Karpas-422 (cell line): ENCODE measurements around the gene AP1G2. TPM values are rescaled to one million over a fixed set of nuclear protein-coding genes. Genes with fewer than 3 reads are reported as not detected.

Experiments used
- DNase-seq: peaks from one replicate; pipeline ENCODE4 v3.0.0-alpha.2; 2015
- H2AFZ ChIP-seq: fragments of 200-600 bp; sonication (generic); 2 replicates; pipeline ENCODE4 v1.6.1; 2014; ENCODE audit warnings: antibody characterized with exemption, low read length, mixed read lengths
- H3K27ac ChIP-seq: fragments of 200-600 bp; sonication (generic); 2 replicates; pipeline ENCODE4 v1.5.1; 2014; ENCODE audit warnings: mild to moderate bottlenecking, low read length, moderate library complexity
- H3K27me3 ChIP-seq: fragments of 200-600 bp; sonication (generic); 2 replicates; pipeline ENCODE4 v1.6.1; 2014; ENCODE audit warnings: low read length, mixed read lengths
- H3K36me3 ChIP-seq: fragments of 200-600 bp; sonication (generic); 2 replicates; pipeline ENCODE4 v1.6.1; 2014; ENCODE audit warnings: low read length, mixed read lengths; ENCODE audit not compliant: insufficient read depth
- H3K4me1 ChIP-seq: fragments of 200-600 bp; sonication (generic); 2 replicates; pipeline ENCODE4 v1.6.1; 2014; ENCODE audit warnings: mild to moderate bottlenecking, low read length, mixed read lengths
- H3K4me2 ChIP-seq: fragments of 200-600 bp; sonication (generic); 2 replicates; pipeline ENCODE4 v1.6.1; 2014; ENCODE audit warnings: low read length, low read depth, mild to moderate bottlenecking; ENCODE audit not compliant: poor library complexity, severe bottlenecking
- H3K4me3 ChIP-seq: fragments of 200-600 bp; sonication (generic); 2 replicates; pipeline ENCODE4 v1.5.1; 2014; ENCODE audit warnings: mild to moderate bottlenecking, antibody characterized with exemption, low read length, mixed read lengths
- H3K79me2 ChIP-seq: fragments of 200-600 bp; sonication (generic); 2 replicates; pipeline ENCODE4 v1.6.1; 2014; ENCODE audit warnings: mild to moderate bottlenecking, low read length, mixed read lengths
- H3K9ac ChIP-seq: fragments of 200-600 bp; sonication (generic); 2 replicates; pipeline ENCODE4 v1.6.0; 2014; ENCODE audit warnings: low read length
- H3K9me2 ChIP-seq: fragments of 200-600 bp; sonication (generic), shearing (Covaris generic); replicated peaks from 2 replicates; pipeline ENCODE4 v1.6.0; 2014; ENCODE audit warnings: mild to moderate bottlenecking, low read length, moderate library complexity; ENCODE audit not compliant: insufficient read depth
- H3K9me3 ChIP-seq: fragments of 300-700, 200-600 bp; sonication (generic); 2 replicates; pipeline ENCODE4 v1.6.1; 2014; ENCODE audit warnings: low read length, mixed read lengths
- H4K20me1 ChIP-seq: fragments of 200-600 bp; sonication (generic); 2 replicates; pipeline ENCODE4 v1.6.1; 2014; ENCODE audit warnings: mild to moderate bottlenecking, antibody characterized with exemption, low read length, low read depth; ENCODE audit not compliant: insufficient read depth
- total RNA-seq: library from RNA; depleted of rRNA; stranded (reverse); fragments of >200 nt; shearing (Covaris generic); gene quantifications from 2 replicates; pipeline ENCODE4 v1.2.3, GENCODE V29; 2014; ENCODE audit warnings: low replicate concordance

Gene AP1G2
- total RNA-seq, 1 experiment from 2014 or later = 207 TPM

GRCh38 chr14:23555533-23555881, 12.1 kb downstream of the AP1G2 start:
- H3K36me3 ChIP-seq = peaks cover 24% of the 10 kb centered on the region
- peak overlapping the region; percentile 73; the same call in 1 of the 2 replicates for H3K27ac ChIP-seq
- peak overlapping the region; percentile 86 for H3K4me3 ChIP-seq
- H3K79me2 ChIP-seq = peaks cover 40% of the 10 kb centered on the region
- no peaks in the 10 kb centered on the region for H3K9me3 ChIP-seq
- H3K9ac ChIP-seq = peak overlapping the region; percentile 93
- H4K20me1 ChIP-seq = peaks cover 6% of the 10 kb centered on the region
- H3K4me2 ChIP-seq = peak overlapping the region; percentile 96
- H2AFZ ChIP-seq = peak overlapping the region; percentile 91; the same call in 1 of the 2 replicates
- no peaks in the 10 kb centered on the region for H3K27me3 ChIP-seq
- no peak for DNase-seq
- H3K4me1 ChIP-seq = peaks cover 50% of the 10 kb centered on the region
- no peaks in the 10 kb centered on the region for H3K9me2 ChIP-seq

- H3K9me3 ChIP-seq = no peaks in the 10 kb centered on the region
- H3K79me2 ChIP-seq = peaks cover 7% of the 10 kb centered on the region
- DNase-seq = peak; percentile 89
- no peaks in the 10 kb centered on the region for H4K20me1 ChIP-seq
- H3K9ac ChIP-seq = peak within 1 kb of the TSS; percentile 73
- H3K4me3 ChIP-seq = peak within 1 kb of the TSS; percentile 79
- H3K27ac ChIP-seq = no peak within 1 kb of the TSS
- H3K36me3 ChIP-seq = no peaks in the 10 kb centered on the region
- H3K4me2 ChIP-seq = peak within 1 kb of the TSS; percentile 83
- H3K9me2 ChIP-seq = no peaks in the 10 kb centered on the region
- H2AFZ ChIP-seq = peak within 1 kb of the TSS; percentile 98
- no peaks in the 10 kb centered on the region for H3K27me3 ChIP-seq
- H3K4me1 ChIP-seq = peaks cover 26% of the 10 kb centered on the region
These were observed 16.1 kb downstream of the AP1G2 start, which contains the start of gene ZFHX2 for GRCh38 chr14:23551266-23552028. ZFHX2 (minus strand) TSS chr14:23551765; CDS start chr14:23535325, 16,440 bp downstream.

- Histone ChIP-seq H3K9me2 (no peaks in the 10 kb centered on the region), H3K4me3 (peak overlapping the region; percentile 79), H4K20me1 (no peaks in the 10 kb centered on the region), H3K9ac (peak overlapping the region; percentile 73), H3K27me3 (no peaks in the 10 kb centered on the region), H3K9me3 (no peaks in the 10 kb centered on the region), H3K79me2 (0 out of 2 replicates have a peak, but pooled peaks cover 4% of the 10 kb centered on the region), H3K4me1 (peaks cover 26% of the 10 kb centered on the region), H3K36me3 (no peaks in the 10 kb centered on the region), H3K4me2 (peak overlapping the region; percentile 83), H3K27ac (no peak overlapping the region), H2AFZ (peak overlapping the region; percentile 98)
- DNase-seq = no peak
These were observed 16.8 kb downstream of the AP1G2 start for GRCh38 chr14:23550812-23551265.

GRCh38 chr14:23550131-23550811, 17.3 kb downstream of the AP1G2 start:
- H2AFZ ChIP-seq = no peak overlapping the region
- peak overlapping the region; percentile 79; the same call in 1 of the 2 replicates for H3K4me3 ChIP-seq

GRCh38 chr14:23548351-23549318, 19.0 kb downstream of the AP1G2 start:
- no peak overlapping the region for H3K27ac ChIP-seq
- H3K9me2 ChIP-seq = no peaks in the 10 kb centered on the region
- H3K4me1 ChIP-seq = peaks cover 16% of the 10 kb centered on the region
- no peaks in the 10 kb centered on the region for H3K79me2 ChIP-seq
- no peak overlapping the region for H2AFZ ChIP-seq
- H4K20me1 ChIP-seq = no peaks in the 10 kb centered on the region
- H3K27me3 ChIP-seq = no peaks in the 10 kb centered on the region
- H3K4me3 ChIP-seq = no peak overlapping the region
- H3K9ac ChIP-seq = no peak overlapping the region
- no peak overlapping the region for H3K4me2 ChIP-seq
- DNase-seq = no peak
- no peaks in the 10 kb centered on the region for H3K36me3 ChIP-seq
- no peaks in the 10 kb centered on the region for H3K9me3 ChIP-seq

More at GRCh38 chr14:23550131-23550811, 17.3 kb downstream of the AP1G2 start:
- peaks cover 25% of the 10 kb centered on the region for H3K4me1 ChIP-seq
- no peaks in the 10 kb centered on the region for H3K9me3 ChIP-seq
- no peaks in the 10 kb centered on the region for H3K9me2 ChIP-seq
- 0 out of 2 replicates have a peak, but pooled peaks cover 4% of the 10 kb centered on the region for H3K79me2 ChIP-seq
- no peaks in the 10 kb centered on the region for H3K27me3 ChIP-seq
- peak overlapping the region; percentile 83 for H3K4me2 ChIP-seq
- no peak for DNase-seq
- H4K20me1 ChIP-seq = no peaks in the 10 kb centered on the region
- no peak overlapping the region for H3K27ac ChIP-seq
- H3K36me3 ChIP-seq = no peaks in the 10 kb centered on the region
- H3K9ac ChIP-seq = no peak overlapping the region; the same call in 1 of the 2 replicates

- Histone ChIP-seq H3K4me2 (no peak overlapping the region), H3K27me3 (no peaks in the 10 kb centered on the region), H3K9me2 (no peaks in the 10 kb centered on the region), H3K4me3 (no peak overlapping the region), H3K9ac (no peak overlapping the region), H3K4me1 (peaks cover 16% of the 10 kb centered on the region), H4K20me1 (no peaks in the 10 kb centered on the region), H2AFZ (no peak overlapping the region), H3K27ac (no peak overlapping the region), H3K79me2 (no peaks in the 10 kb centered on the region), H3K9me3 (no peaks in the 10 kb centered on the region), H3K36me3 (no peaks in the 10 kb centered on the region)
- no peak for DNase-seq
These were observed 19.7 kb downstream of the AP1G2 start for GRCh38 chr14:23547924-23548323.

GRCh38 chr14:23546450-23547035, 21.0 kb downstream of the AP1G2 start:
- no peaks in the 10 kb centered on the region for H3K27me3 ChIP-seq
- H2AFZ ChIP-seq = no peak overlapping the region
- H3K27ac ChIP-seq = no peak overlapping the region
- no peak overlapping the region for H3K4me3 ChIP-seq
- no peaks in the 10 kb centered on the region for H3K36me3 ChIP-seq
- H3K4me2 ChIP-seq = no peak overlapping the region
- peaks cover 20% of the 10 kb centered on the region for H3K4me1 ChIP-seq
- DNase-seq = no peak
- H3K9me2 ChIP-seq = no peaks in the 10 kb centered on the region
- no peak overlapping the region for H3K9ac ChIP-seq
- H3K9me3 ChIP-seq = no peaks in the 10 kb centered on the region
- no peaks in the 10 kb centered on the region for H3K79me2 ChIP-seq
- no peaks in the 10 kb centered on the region for H4K20me1 ChIP-seq
